Upper lobe of left lung (tissue), 4 donors: Measurements from ENCODE around the gene IAH1.

ENCODE experiments used
- EP300 ChIP-seq, 4 donors: sonication (generic); formaldehyde crosslinking; IDR thresholded peaks; one replicate each; pipeline ENCODE4 v1.5.1; 2017; ENCODE audit warnings: antibody characterized with exemption in 4 of 4, control low read depth in 2 of 4
- POLR2A ChIP-seq, 4 donors: fragments of 450-650 bp; IDR thresholded peaks; one replicate each; pipeline ENCODE4 v1.5.1; 2016 to 2017; ENCODE audit warnings: antibody characterized with exemption in 4 of 4, mild to moderate bottlenecking in 2 of 4
- POLR2AphosphoS5 ChIP-seq, 2 donors: sonication (generic); formaldehyde crosslinking; IDR thresholded peaks; one replicate each; pipeline ENCODE4 v1.5.1; 2017; ENCODE audit warnings: antibody characterized with exemption in 2 of 2
- TF ChIP-seq, protein P1 (sequence below), 6 experiments: fragments of 450-650 bp in 4 of 6; fragments of 200-600 bp in 2 of 6; sonication (generic) in 2 of 6; IDR thresholded peaks; one replicate each; pipeline ENCODE4 v1.5.1; 2016 to 2019; ENCODE audit warnings: antibody characterized with exemption in 6 of 6

DNA sequence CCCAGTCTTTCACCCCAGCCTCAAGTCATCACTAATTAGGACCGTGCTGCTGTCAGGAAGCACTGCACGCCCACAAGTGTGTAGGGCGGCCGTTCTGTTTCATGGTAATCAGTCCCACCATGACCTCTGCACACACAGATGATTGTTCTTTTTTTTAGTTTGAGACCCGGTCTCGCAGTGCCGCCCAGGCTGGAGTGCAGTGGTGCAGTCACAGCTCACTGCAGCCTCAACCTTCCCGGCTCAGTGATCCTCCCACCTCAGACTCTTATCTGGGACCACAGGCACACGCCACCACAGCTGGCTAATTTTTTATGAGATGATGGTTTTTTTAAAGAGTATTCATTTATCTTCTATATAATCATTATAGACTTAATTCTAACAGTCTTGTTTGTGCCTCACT is 1.8 kb upstream of the IAH1 start:
- TF ChIP-seq POLR2AphosphoS5 (IDR thresholded peaks at IDR 0.05) (no peak), POLR2A (IDR thresholded peaks at IDR 0.05) (no peak), EP300 (IDR thresholded peaks at IDR 0.05) (no peak)
- TF ChIP-seq, protein P1, sequence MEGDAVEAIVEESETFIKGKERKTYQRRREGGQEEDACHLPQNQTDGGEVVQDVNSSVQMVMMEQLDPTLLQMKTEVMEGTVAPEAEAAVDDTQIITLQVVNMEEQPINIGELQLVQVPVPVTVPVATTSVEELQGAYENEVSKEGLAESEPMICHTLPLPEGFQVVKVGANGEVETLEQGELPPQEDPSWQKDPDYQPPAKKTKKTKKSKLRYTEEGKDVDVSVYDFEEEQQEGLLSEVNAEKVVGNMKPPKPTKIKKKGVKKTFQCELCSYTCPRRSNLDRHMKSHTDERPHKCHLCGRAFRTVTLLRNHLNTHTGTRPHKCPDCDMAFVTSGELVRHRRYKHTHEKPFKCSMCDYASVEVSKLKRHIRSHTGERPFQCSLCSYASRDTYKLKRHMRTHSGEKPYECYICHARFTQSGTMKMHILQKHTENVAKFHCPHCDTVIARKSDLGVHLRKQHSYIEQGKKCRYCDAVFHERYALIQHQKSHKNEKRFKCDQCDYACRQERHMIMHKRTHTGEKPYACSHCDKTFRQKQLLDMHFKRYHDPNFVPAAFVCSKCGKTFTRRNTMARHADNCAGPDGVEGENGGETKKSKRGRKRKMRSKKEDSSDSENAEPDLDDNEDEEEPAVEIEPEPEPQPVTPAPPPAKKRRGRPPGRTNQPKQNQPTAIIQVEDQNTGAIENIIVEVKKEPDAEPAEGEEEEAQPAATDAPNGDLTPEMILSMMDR (IDR thresholded peaks at IDR 0.05), result no peak
